ENCODE results near the gene PDK3. TPM values are rescaled to one million over a fixed set of nuclear protein-coding genes. Genes with fewer than 3 reads are reported as not detected.

The PDK3 gene
- total RNA-seq, 1 experiment from 2014 or later, result 47.3 TPM

DNA sequence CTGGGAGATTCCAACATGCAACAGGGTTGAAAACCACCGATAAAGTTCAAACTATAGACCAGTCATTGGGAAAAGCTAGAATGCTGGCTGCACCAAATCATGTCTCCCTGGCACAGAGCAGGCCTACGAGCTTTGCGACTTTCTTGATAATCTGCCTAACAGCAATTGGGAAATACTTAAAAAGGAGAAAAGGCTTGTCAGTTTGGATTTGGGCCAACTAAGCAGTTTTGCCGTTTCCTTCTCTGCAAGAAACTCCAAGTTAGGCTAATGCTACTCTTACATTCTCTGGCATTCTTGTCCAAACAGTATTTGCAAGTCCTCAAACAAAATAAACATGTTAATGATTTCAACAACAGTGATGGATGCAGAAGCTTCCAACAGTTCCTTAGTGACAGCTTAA, 87.9 kb downstream of the PDK3 start:
- H3K4ac ChIP-seq (ENCODE audit: low read depth, low read length), result no peak overlapping the region
- DNase-seq, result no peak
- no peaks in the 10 kb centered on the region for H3K27me3 ChIP-seq (ENCODE audit: insufficient read depth, low read length)
- no peaks in the 10 kb centered on the region for H3K9me3 ChIP-seq (ENCODE audit: control insufficient read depth, low read depth, low read length)
- no peaks in the 10 kb centered on the region for H3K23me2 ChIP-seq (ENCODE audit: insufficient read length, low read depth, low read length, poor library complexity, severe bottlenecking)
- H3K4me1 Mint-ChIP-seq, result peaks cover 18% of the 10 kb centered on the region in 2 experiments
- no peak overlapping the region for H3K4me2 ChIP-seq (ENCODE audit: insufficient read depth, insufficient read length, low read length)
- no peak overlapping the region for H3K27ac Mint-ChIP-seq
- H4K5ac ChIP-seq (ENCODE audit: insufficient read length, low read depth, low read length), result no peak overlapping the region
- no peak overlapping the region for H2BK20ac ChIP-seq (ENCODE audit: low read depth, low read length, poor library complexity, severe bottlenecking)
- no peak overlapping the region for H3K56ac ChIP-seq (ENCODE audit: insufficient read length, low read depth, low read length)
- H2BK12ac ChIP-seq (ENCODE audit: insufficient read length, low read depth, low read length), result no peak overlapping the region
- no peak overlapping the region for H2BK5ac ChIP-seq (ENCODE audit: insufficient read length, low read length)
- no peak overlapping the region for H4K8ac ChIP-seq (replicated peaks; ENCODE audit: insufficient read length, low read depth, low read length)
- no peaks in the 10 kb centered on the region for H3K27me3 Mint-ChIP-seq (ENCODE audit: low read depth)
- H3K23ac ChIP-seq (ENCODE audit: insufficient read length, low read depth, low read length), result no peak overlapping the region
- no peaks in the 10 kb centered on the region for H3K9me3 Mint-ChIP-seq
- TF ChIP-seq, protein P1, sequence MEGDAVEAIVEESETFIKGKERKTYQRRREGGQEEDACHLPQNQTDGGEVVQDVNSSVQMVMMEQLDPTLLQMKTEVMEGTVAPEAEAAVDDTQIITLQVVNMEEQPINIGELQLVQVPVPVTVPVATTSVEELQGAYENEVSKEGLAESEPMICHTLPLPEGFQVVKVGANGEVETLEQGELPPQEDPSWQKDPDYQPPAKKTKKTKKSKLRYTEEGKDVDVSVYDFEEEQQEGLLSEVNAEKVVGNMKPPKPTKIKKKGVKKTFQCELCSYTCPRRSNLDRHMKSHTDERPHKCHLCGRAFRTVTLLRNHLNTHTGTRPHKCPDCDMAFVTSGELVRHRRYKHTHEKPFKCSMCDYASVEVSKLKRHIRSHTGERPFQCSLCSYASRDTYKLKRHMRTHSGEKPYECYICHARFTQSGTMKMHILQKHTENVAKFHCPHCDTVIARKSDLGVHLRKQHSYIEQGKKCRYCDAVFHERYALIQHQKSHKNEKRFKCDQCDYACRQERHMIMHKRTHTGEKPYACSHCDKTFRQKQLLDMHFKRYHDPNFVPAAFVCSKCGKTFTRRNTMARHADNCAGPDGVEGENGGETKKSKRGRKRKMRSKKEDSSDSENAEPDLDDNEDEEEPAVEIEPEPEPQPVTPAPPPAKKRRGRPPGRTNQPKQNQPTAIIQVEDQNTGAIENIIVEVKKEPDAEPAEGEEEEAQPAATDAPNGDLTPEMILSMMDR (conservative IDR thresholded peaks at IDR 0.05), result no peak
- H3K4me3 Mint-ChIP-seq, result no peak overlapping the region
- no CpG with 5 or more reads among the region's 4 CpGs for WGBS (ENCODE audit: extremely low coverage, insufficient read length, low lambda C conversion rate)
- H2AK5ac ChIP-seq (ENCODE audit: insufficient read length, low read length), result no peak overlapping the region
- H3K14ac ChIP-seq (ENCODE audit: insufficient read depth, low read length), result no peak overlapping the region
- H3K36me3 Mint-ChIP-seq (ENCODE audit: insufficient read depth in 1 of 3, low read depth in 3 of 3), result no peaks in the 10 kb centered on the region
- no peaks in the 10 kb centered on the region for H3K4me1 ChIP-seq (ENCODE audit: insufficient read depth, low read length)
- H4K20me1 ChIP-seq (ENCODE audit: control insufficient read depth, insufficient read depth, insufficient read length), result no peaks in the 10 kb centered on the region
- H3K9ac ChIP-seq (ENCODE audit: extremely low read depth, insufficient read length, low read length), result no peak overlapping the region
- H3K79me2 ChIP-seq (ENCODE audit: insufficient read depth, low read length), result no peaks in the 10 kb centered on the region
- no peak overlapping the region for H2AFZ ChIP-seq (ENCODE audit: low read length)
- no peak overlapping the region for H3K18ac ChIP-seq (ENCODE audit: insufficient read length, low read depth, low read length)
- no peak overlapping the region for H2BK120ac ChIP-seq (ENCODE audit: low read depth, low read length, poor library complexity, severe bottlenecking)
- no peak overlapping the region for H3T11ph ChIP-seq (ENCODE audit: low read length)
- H3K27ac ChIP-seq (ENCODE audit: insufficient read length, low read depth, low read length), result no peak overlapping the region
- H4K91ac ChIP-seq (ENCODE audit: insufficient read length, low read depth, low read length), result no peak overlapping the region
- no peaks in the 10 kb centered on the region for H3K79me1 ChIP-seq (ENCODE audit: insufficient read depth, low read depth, low read length, poor library complexity, severe bottlenecking)
- H2BK15ac ChIP-seq (ENCODE audit: low read depth, low read length), result no peak overlapping the region

All from H9 (cell line).